Neural progenitor cell (in vitro differentiated cells): ENCODE data around the gene BMP7. TPM values are rescaled to one million over a fixed set of nuclear protein-coding genes. Genes with fewer than 3 reads are reported as not detected.
A peak's percentile ranks its signal among the peaks of the same experiment; 100 is the strongest.

Source experiments
- DNase-seq: peaks from one replicate; pipeline ENCODE4 v3.0.0-alpha.2; 2016; ENCODE audit warnings: low spot score
- H2AFZ ChIP-seq: fragments of 200-600 bp; sonication (generic); replicated peaks from 2 replicates; pipeline ENCODE4 v1.6.1; 2016; ENCODE audit warnings: antibody characterized with exemption
- H3F3A ChIP-seq: fragments of 200-600 bp; sonication (generic); 2 replicates; pipeline ENCODE4 v1.6.1; 2016; ENCODE audit warnings: antibody characterized with exemption, low read depth
- H3K27ac ChIP-seq: fragments of 200-600 bp; sonication (generic); 2 replicates; pipeline ENCODE4 v1.5.1; 2016; ENCODE audit warnings: mild to moderate bottlenecking
- H3K27me3 ChIP-seq: fragments of 200-600 bp; sonication (generic); 2 replicates; pipeline ENCODE4 v1.6.1; 2016; ENCODE audit warnings: mild to moderate bottlenecking, moderate library complexity
- H3K36me3 ChIP-seq: fragments of 200-600 bp; sonication (generic); 2 replicates; pipeline ENCODE4 v1.5.1; 2016
- H3K4me1 ChIP-seq: fragments of 200-600 bp; sonication (generic); 2 replicates; pipeline ENCODE4 v1.6.1; 2016; ENCODE audit warnings: mixed run types
- H3K4me2 ChIP-seq: fragments of 200-600 bp; sonication (generic); 2 replicates; pipeline ENCODE4 v1.6.1; 2016
- H3K4me3 ChIP-seq: fragments of 200-600 bp; sonication (generic); 2 replicates; pipeline ENCODE4 v1.5.1; 2016
- H3K79me2 ChIP-seq: fragments of 200-600 bp; sonication (generic); 2 replicates; pipeline ENCODE4 v1.6.1; 2016; ENCODE audit warnings: low read depth
- H3K9ac ChIP-seq: fragments of 200-600 bp; sonication (generic); 2 replicates; pipeline ENCODE4 v1.6.1; 2016
- H3K9me3 ChIP-seq: fragments of 200-600 bp; sonication (generic); 2 replicates; pipeline ENCODE4 v1.5.1; 2016; ENCODE audit warnings: low read depth
- H4K20me1 ChIP-seq: fragments of 200-600 bp; sonication (generic); 2 replicates; pipeline ENCODE4 v1.6.1; 2016; ENCODE audit warnings: low read depth
- H3K27ac Mint-ChIP-seq: 3 replicates; pipeline ENCODE4 v1.8.0; 2021; ENCODE audit warnings: mixed read lengths
- H3K27me3 Mint-ChIP-seq: 2 replicates; pipeline ENCODE4 v1.8.0; 2022; ENCODE audit warnings: low read depth, mild to moderate bottlenecking, inconsistent platforms, moderate library complexity, mixed read lengths; ENCODE audit not compliant: insufficient read depth
- H3K36me3 Mint-ChIP-seq: 3 replicates; pipeline ENCODE4 v1.8.0; 2021; ENCODE audit warnings: mixed read lengths
- H3K4me1 Mint-ChIP-seq: 3 replicates; pipeline ENCODE4 v1.8.0; 2021; ENCODE audit warnings: mixed read lengths
- H3K4me3 Mint-ChIP-seq: 3 replicates; pipeline ENCODE4 v1.8.0; 2021; ENCODE audit warnings: mild to moderate bottlenecking, moderate library complexity, mixed read lengths
- H3K9me3 Mint-ChIP-seq: 3 replicates; pipeline ENCODE4 v1.8.0; 2020; ENCODE audit warnings: mixed read lengths
- EZH2 ChIP-seq: fragments of 200-600 bp; sonication (generic); IDR thresholded peaks from 2 replicates; pipeline ENCODE4 v1.6.1; 2017; ENCODE audit warnings: antibody characterized with exemption, mild to moderate bottlenecking, moderate library complexity
- EZH2phosphoT487 ChIP-seq: fragments of 200-600 bp; sonication (generic); IDR thresholded peaks from 2 replicates; pipeline ENCODE4 v1.6.1; 2017; ENCODE audit warnings: antibody characterized with exemption
- total RNA-seq: library from RNA; depleted of rRNA; stranded (reverse); fragments of >200 nt; gene quantifications from 2 replicates; pipeline ENCODE4 v1.2.3, GENCODE V29; 2015; ENCODE audit warnings: low replicate concordance
- TF ChIP-seq, protein P1 (sequence below): fragments of 200-600 bp; sonication (generic); IDR thresholded peaks from 2 replicates; pipeline ENCODE4 v1.5.1; 2017; ENCODE audit warnings: antibody characterized with exemption, mild to moderate bottlenecking

Gene BMP7
- total RNA-seq, 1 donor from 2014 or later, result 11.2 TPM

DNA sequence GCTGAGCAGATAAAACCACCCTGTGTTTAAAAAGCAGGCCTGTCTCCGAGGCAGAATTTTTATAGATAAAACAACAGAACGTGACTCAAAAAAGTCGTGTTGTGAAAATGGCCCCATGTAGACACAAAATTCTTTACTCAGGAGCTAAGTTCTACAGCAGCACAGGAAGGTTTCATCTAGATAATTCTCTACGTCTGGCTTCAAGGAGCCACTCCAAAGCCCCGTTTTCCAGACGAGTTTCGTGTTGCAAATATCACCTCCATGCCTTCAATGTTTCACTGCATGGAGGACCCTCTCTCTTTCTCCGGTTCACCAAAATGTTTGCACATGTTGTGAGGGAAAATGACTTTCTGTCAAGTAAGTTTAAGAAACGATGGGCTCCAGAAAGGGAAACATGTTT lies 12.0 kb upstream of the BMP7 start:
- Mint-ChIP-seq H3K27ac (peak overlapping the region; percentile 79), H3K36me3 (no peaks in the 10 kb centered on the region), H3K4me3 (no peak overlapping the region), H3K4me1 (peaks cover 74% of the 10 kb centered on the region), H3K9me3 (no peaks in the 10 kb centered on the region), H3K27me3 (peaks cover 13% of the 10 kb centered on the region)
- TF ChIP-seq EZH2phosphoT487 (no peak), EZH2 (no peak)
- TF ChIP-seq, protein P1, sequence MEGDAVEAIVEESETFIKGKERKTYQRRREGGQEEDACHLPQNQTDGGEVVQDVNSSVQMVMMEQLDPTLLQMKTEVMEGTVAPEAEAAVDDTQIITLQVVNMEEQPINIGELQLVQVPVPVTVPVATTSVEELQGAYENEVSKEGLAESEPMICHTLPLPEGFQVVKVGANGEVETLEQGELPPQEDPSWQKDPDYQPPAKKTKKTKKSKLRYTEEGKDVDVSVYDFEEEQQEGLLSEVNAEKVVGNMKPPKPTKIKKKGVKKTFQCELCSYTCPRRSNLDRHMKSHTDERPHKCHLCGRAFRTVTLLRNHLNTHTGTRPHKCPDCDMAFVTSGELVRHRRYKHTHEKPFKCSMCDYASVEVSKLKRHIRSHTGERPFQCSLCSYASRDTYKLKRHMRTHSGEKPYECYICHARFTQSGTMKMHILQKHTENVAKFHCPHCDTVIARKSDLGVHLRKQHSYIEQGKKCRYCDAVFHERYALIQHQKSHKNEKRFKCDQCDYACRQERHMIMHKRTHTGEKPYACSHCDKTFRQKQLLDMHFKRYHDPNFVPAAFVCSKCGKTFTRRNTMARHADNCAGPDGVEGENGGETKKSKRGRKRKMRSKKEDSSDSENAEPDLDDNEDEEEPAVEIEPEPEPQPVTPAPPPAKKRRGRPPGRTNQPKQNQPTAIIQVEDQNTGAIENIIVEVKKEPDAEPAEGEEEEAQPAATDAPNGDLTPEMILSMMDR, result no peak
- Histone ChIP-seq H3K4me2 (no peak overlapping the region), H3K9me3 (no peaks in the 10 kb centered on the region), H3K79me2 (no peaks in the 10 kb centered on the region), H3F3A (peaks cover 20% of the 10 kb centered on the region), H2AFZ (no peak overlapping the region), H3K4me1 (peaks cover 31% of the 10 kb centered on the region), H3K27me3 (no peaks in the 10 kb centered on the region), H3K36me3 (no peaks in the 10 kb centered on the region), H3K27ac (no peak overlapping the region), H4K20me1 (no peaks in the 10 kb centered on the region), H3K9ac (no peak overlapping the region), H3K4me3 (no peak overlapping the region)
- no peak for DNase-seq

DNA sequence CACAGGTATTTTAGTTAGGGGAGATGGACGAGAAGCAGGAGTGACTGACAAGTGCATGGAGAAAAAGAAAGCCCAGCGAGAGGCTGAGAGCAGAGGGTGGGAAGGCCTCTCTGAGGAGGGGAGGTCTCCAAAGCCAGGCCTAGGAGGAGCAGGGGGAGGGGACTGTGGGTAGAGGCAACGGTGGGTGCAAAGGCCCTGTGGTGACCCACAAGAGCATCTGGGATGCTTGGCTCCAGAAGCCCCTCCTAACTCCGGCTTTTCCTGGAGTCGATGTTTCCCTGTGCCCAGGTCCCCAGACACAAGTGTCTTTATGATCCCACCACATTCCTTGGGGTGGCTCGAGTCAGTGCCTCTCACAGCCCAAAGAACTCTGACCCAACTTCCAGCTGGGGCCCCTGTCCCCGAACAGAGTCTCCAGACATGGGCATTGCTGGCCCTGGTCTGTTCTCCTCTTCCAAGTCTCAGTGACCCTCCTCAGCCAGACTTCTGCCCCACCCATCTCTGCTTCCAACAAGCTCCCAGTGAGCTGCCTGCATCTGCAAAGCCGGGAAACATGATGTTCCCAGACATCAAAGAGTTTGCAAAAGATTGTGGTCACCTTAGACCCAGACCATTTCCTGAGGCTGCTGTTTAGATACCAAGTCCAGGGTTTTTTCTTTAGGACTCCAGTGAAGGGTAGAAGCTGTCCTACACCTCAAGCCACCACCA lies 11.1 kb upstream of the BMP7 start:
- TF ChIP-seq EZH2phosphoT487 (no peak), EZH2 (no peak)

DNA sequence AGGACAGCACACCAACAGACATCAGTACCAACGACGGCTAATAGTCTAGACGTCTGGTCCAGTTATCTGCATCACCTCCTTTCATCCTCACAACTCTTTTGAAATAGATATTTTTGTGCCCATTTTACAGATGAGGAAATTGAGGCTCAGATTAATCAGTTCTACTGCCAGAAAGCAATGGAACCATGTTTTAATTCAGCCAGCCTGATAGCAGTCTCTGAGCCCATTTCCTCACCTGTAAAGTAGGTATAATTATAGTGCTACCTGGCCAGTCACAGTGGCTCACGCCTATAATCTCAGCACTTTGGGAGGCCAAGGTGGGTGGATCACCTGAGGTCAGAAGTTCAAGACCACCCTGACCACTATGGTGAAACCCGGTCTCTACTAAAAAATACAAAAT lies 9.8 kb upstream of the BMP7 start:
- no peaks in the 10 kb centered on the region for H3K79me2 ChIP-seq
- no peaks in the 10 kb centered on the region for H3K9me3 ChIP-seq
- H4K20me1 ChIP-seq, result no peaks in the 10 kb centered on the region
- Mint-ChIP-seq H3K27me3 (peaks cover 10% of the 10 kb centered on the region), H3K4me3 (no peak overlapping the region), H3K27ac (no peak overlapping the region), H3K9me3 (no peaks in the 10 kb centered on the region), H3K4me1 (peaks cover 71% of the 10 kb centered on the region), H3K36me3 (no peaks in the 10 kb centered on the region)
- no peak for TF ChIP-seq EZH2phosphoT487
- TF ChIP-seq, protein P1, result no peak
- no peak for TF ChIP-seq EZH2
- no peak overlapping the region for H3K9ac ChIP-seq
- no peak overlapping the region for H3K4me2 ChIP-seq
- no peak for DNase-seq
- no peak overlapping the region for H3K4me3 ChIP-seq
- no peak overlapping the region for H2AFZ ChIP-seq
- peaks cover 7% of the 10 kb centered on the region for H3F3A ChIP-seq
- H3K27ac ChIP-seq, result no peak overlapping the region
- H3K36me3 ChIP-seq, result no peaks in the 10 kb centered on the region
- H3K27me3 ChIP-seq, result no peaks in the 10 kb centered on the region
- peaks cover 26% of the 10 kb centered on the region for H3K4me1 ChIP-seq

More for the DNA sequence above, 11.1 kb upstream of the BMP7 start:
- Mint-ChIP-seq H3K36me3 (no peaks in the 10 kb centered on the region), H3K4me3 (peak overlapping the region; percentile 34), H3K4me1 (peaks cover 74% of the 10 kb centered on the region), H3K9me3 (no peaks in the 10 kb centered on the region), H3K27ac (peak overlapping the region; percentile 50), H3K27me3 (peaks cover 13% of the 10 kb centered on the region)
- no peak overlapping the region for H3K4me3 ChIP-seq
- no peaks in the 10 kb centered on the region for H4K20me1 ChIP-seq
- DNase-seq, result no peak
- H2AFZ ChIP-seq, result no peak overlapping the region
- H3K4me2 ChIP-seq, result no peak overlapping the region
- H3K4me1 ChIP-seq, result peaks cover 30% of the 10 kb centered on the region
- no peak overlapping the region for H3K27ac ChIP-seq
- no peaks in the 10 kb centered on the region for H3K79me2 ChIP-seq
- no peak overlapping the region for H3K9ac ChIP-seq
- no peaks in the 10 kb centered on the region for H3K36me3 ChIP-seq
- H3K27me3 ChIP-seq, result no peaks in the 10 kb centered on the region
- H3F3A ChIP-seq, result peaks cover 11% of the 10 kb centered on the region
- H3K9me3 ChIP-seq, result no peaks in the 10 kb centered on the region

DNA sequence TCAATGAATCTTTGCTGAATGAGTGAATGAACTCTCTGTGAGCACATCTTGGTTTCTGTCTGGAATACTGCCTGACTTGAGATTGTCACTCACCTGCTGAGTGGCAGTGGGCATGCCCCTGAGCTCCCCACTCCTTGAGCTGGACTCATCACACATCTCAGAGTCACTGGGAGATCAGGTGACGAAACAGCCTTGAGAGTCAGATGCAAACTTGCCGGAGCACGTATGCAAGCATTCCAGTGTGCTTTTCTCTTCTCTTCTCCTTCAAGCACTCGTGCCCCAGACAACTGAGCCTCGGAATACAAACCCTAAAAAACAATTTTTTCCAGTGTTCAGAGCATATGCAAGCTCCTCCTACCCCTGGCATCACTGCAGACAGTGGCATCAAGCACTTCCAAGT lies 9.4 kb upstream of the BMP7 start:
- Histone ChIP-seq H3K4me3 (no peak overlapping the region), H3F3A (peaks cover 4% of the 10 kb centered on the region), H3K4me2 (no peak overlapping the region), H3K4me1 (peaks cover 27% of the 10 kb centered on the region), H4K20me1 (no peaks in the 10 kb centered on the region), H3K9me3 (no peaks in the 10 kb centered on the region), H2AFZ (no peak overlapping the region), H3K79me2 (no peaks in the 10 kb centered on the region), H3K27ac (no peak overlapping the region), H3K9ac (no peak overlapping the region), H3K27me3 (no peaks in the 10 kb centered on the region), H3K36me3 (no peaks in the 10 kb centered on the region)
- H3K4me3 Mint-ChIP-seq, result no peak overlapping the region
- no peaks in the 10 kb centered on the region for H3K36me3 Mint-ChIP-seq
- TF ChIP-seq EZH2phosphoT487 (no peak), EZH2 (no peak)
- TF ChIP-seq, protein P1, result no peak
- peaks cover 12% of the 10 kb centered on the region for H3K27me3 Mint-ChIP-seq
- H3K27ac Mint-ChIP-seq, result peak overlapping the region; percentile 24
- H3K9me3 Mint-ChIP-seq, result no peaks in the 10 kb centered on the region
- DNase-seq, result no peak
- H3K4me1 Mint-ChIP-seq, result peaks cover 71% of the 10 kb centered on the region
